HG03342 (cell line): ENCODE measurements around the gene TRIM6.
A peak's percentile ranks its signal among the peaks of the same experiment; 100 is the strongest.
"Not testable (repeated sequence)": the region's sequence is repeated elsewhere in the genome, so short reads cannot be mapped to it uniquely, and the experiment has no call there.

Experiments
- ATAC-seq: cut with Tn5 transposase; IDR thresholded peaks from one replicate; pipeline ENCODE4 v1.9.1; 2021; ENCODE audit warnings: mild to moderate bottlenecking, moderate library complexity; ENCODE audit not compliant: unreplicated experiment

TRIM6 gene

GRCh38 chr11:5603326-5603725, 6.9 kb downstream of the TRIM6 start:
- ATAC-seq = no peak

- ATAC-seq = no peak
Measured at GRCh38 chr11:5604896-5605295, 8.5 kb downstream of the TRIM6 start.

GRCh38 chr11:5605849-5606248, 9.4 kb downstream of the TRIM6 start:
- ATAC-seq = no peak

- ATAC-seq = no peak
Measured at GRCh38 chr11:5608808-5609207, 12.4 kb downstream of the TRIM6 start.

- no peak for ATAC-seq
Measured at GRCh38 chr11:5610446-5610845, 14.0 kb downstream of the TRIM6 start.

GRCh38 chr11:5611627-5612026, 15.2 kb downstream of the TRIM6 start:
- ATAC-seq = no peak

GRCh38 chr11:5618807-5619206, 22.4 kb downstream of the TRIM6 start:
- no peak for ATAC-seq

- ATAC-seq = no peak
Measured at GRCh38 chr11:5620651-5621521, 24.4 kb downstream of the TRIM6 start.

GRCh38 chr11:5621580-5621979, 25.1 kb downstream of the TRIM6 start:
- no peak for ATAC-seq

- ATAC-seq = no peak
Measured at GRCh38 chr11:5622802-5623201, 26.4 kb downstream of the TRIM6 start.

GRCh38 chr11:5624489-5625279, 28.2 kb downstream of the TRIM6 start, which contains the start of gene TRIM34:
TRIM34 (plus strand) TSS chr11:5625001; CDS start chr11:5632332, 7,331 bp downstream.
- peak; percentile 97 for ATAC-seq

- peak; percentile 3 for ATAC-seq
Measured at GRCh38 chr11:5625281-5625680, 28.8 kb downstream of the TRIM6 start.

- no peak for ATAC-seq
Measured at GRCh38 chr11:5626196-5626595, 29.8 kb downstream of the TRIM6 start.

- peak; percentile 14 for ATAC-seq
Measured at GRCh38 chr11:5631417-5631816, 35.0 kb downstream of the TRIM6 start.

GRCh38 chr11:5631969-5632635, 35.7 kb downstream of the TRIM6 start:
- ATAC-seq = peak; percentile 95

GRCh38 chr11:5639953-5640352, 43.5 kb downstream of the TRIM6 start:
- no peak for ATAC-seq

GRCh38 chr11:5643585-5643984, 47.1 kb downstream of the TRIM6 start:
- no peak for ATAC-seq

GRCh38 chr11:5646139-5646538, 49.7 kb downstream of the TRIM6 start:
- ATAC-seq = no peak

GRCh38 chr11:5655474-5655873, 59.0 kb downstream of the TRIM6 start:
- ATAC-seq = no peak

- ATAC-seq = not testable (repeated sequence)
Measured at GRCh38 chr11:5656956-5657355, 60.5 kb downstream of the TRIM6 start.

GRCh38 chr11:5658318-5658717, 61.9 kb downstream of the TRIM6 start:
- ATAC-seq = no peak
